Measurements from ENCODE around the gene SMC1B. TPM values are rescaled to one million over a fixed set of nuclear protein-coding genes. Genes with fewer than 3 reads are reported as not detected.
A peak's percentile ranks its signal among the peaks of the same experiment; 100 is the strongest.
"Not testable (repeated sequence)": the region's sequence is repeated elsewhere in the genome, so short reads cannot be mapped to it uniquely, and the experiment has no call there.

SMC1B gene
- polyA plus RNA-seq, 3 donors = not detected

DNA sequence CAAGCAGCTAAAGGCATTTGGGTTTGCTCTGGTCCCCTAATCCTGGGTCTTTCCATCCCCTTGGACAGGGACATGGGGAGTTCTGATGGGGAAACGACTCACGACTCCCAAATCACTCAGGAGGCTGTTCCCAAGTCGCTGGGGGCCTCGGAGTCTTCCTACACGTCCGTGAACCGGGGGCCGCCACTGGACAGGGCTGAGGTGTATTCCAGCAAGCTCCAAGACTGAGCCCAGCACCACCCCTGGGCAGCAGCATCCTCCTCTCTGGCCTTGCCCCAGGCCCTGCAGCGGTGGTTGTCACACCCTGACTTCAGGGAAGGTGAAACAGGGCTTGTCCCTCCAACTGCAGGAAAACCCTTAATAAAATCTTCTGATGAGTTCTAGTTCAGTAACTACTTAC lies 117.9 kb downstream of the SMC1B start:
- intact Hi-C loops (cut with micrococcal nuclease) = no loop called here
- Histone ChIP-seq H3K9ac (ENCODE audit: insufficient read depth, low read length, poor library complexity, severe bottlenecking) (no peak overlapping the region), H4K20me1 (ENCODE audit: insufficient read depth, low read length) (no peaks in the 10 kb centered on the region), H3K4me1 (ENCODE audit: control insufficient read depth in 1 of 2, insufficient read depth in 2 of 2, low read length in 2 of 2) (peaks cover 52 to 67% of the 10 kb centered on the region in 2 donors), H3K4me3 (replicated peaks in 1 of 3; ENCODE audit: low read depth in 2 of 3, low read length in 3 of 3) (no peak overlapping the region), H3K9me3 (replicated peaks in 1 of 2; ENCODE audit: control insufficient read depth in 1 of 2, insufficient read depth in 1 of 2, low read length in 2 of 2) (no peaks in the 10 kb centered on the region), H3K4me2 (replicated peaks; ENCODE audit: extremely low read depth, low read length, poor library complexity, severe bottlenecking) (no peak overlapping the region), H3K27ac (ENCODE audit: low read depth in 1 of 2, low read length in 2 of 2) (no peak overlapping the region), H3K79me2 (ENCODE audit: insufficient read depth, low read length) (no peaks in the 10 kb centered on the region), H3K36me3 (replicated peaks in 1 of 2; ENCODE audit: control insufficient read depth in 1 of 2, insufficient read depth in 2 of 2, low read length in 2 of 2) (no peaks in the 10 kb centered on the region), H3K27me3 (ENCODE audit: control insufficient read depth in 2 of 2, insufficient read depth in 2 of 2, low read length in 2 of 2) (no peaks in the 10 kb centered on the region), H2AFZ (ENCODE audit: insufficient read depth, low read depth, low read length, poor library complexity, severe bottlenecking) (no peak overlapping the region)
- Mint-ChIP-seq H3K4me3 (no peak overlapping the region), H3K9me3 (no peaks in the 10 kb centered on the region), H3K27ac (peak overlapping the region in 4 of 7 donors; percentile 26 to 84 (median 68)), H3K4me1 (peaks cover 33% of the 10 kb centered on the region), H3K36me3 (peaks cover 0 to 3% of the 10 kb centered on the region in 2 donors), H3K27me3 (ENCODE audit: low read depth in 3 of 3) (peaks cover 0 to 4% (median 3%) of the 10 kb centered on the region in 3 donors)
- no peak for DNase-seq
- TF ChIP-seq CTCF (IDR thresholded peaks at IDR 0.05) = no peak
- 96% methylated on average over 5 of the region's 9 CpGs for WGBS (ENCODE audit: insufficient coverage)

- WGBS (ENCODE audit: insufficient coverage) = 94% methylated on average over 5 of the region's 6 CpGs
Observed at GRCh38 chr22:45295004-45295403, 118.4 kb downstream of the SMC1B start.

More at GRCh38 chr22:45295004-45295403, 118.4 kb downstream of the SMC1B start:
- H3K27ac ChIP-seq (ENCODE audit: low read depth in 1 of 2, low read length in 2 of 2); DNase-seq; H3K27ac Mint-ChIP-seq; H3K4me2 ChIP-seq (replicated peaks; ENCODE audit: extremely low read depth, low read length, poor library complexity, severe bottlenecking); H3K9me3 Mint-ChIP-seq; H2AFZ ChIP-seq (ENCODE audit: insufficient read depth, low read depth, low read length, poor library complexity, severe bottlenecking); H4K20me1 ChIP-seq (ENCODE audit: insufficient read depth, low read length); H3K27me3 Mint-ChIP-seq (ENCODE audit: low read depth in 3 of 3); intact Hi-C loops (cut with micrococcal nuclease); H3K36me3 ChIP-seq (replicated peaks in 1 of 2; ENCODE audit: control insufficient read depth in 1 of 2, insufficient read depth in 2 of 2, low read length in 2 of 2); H3K4me3 Mint-ChIP-seq; H3K27me3 ChIP-seq (ENCODE audit: control insufficient read depth in 2 of 2, insufficient read depth in 2 of 2, low read length in 2 of 2); H3K79me2 ChIP-seq (ENCODE audit: insufficient read depth, low read length); H3K9ac ChIP-seq (ENCODE audit: insufficient read depth, low read length, poor library complexity, severe bottlenecking); H3K4me3 ChIP-seq (replicated peaks in 1 of 3; ENCODE audit: low read depth in 2 of 3, low read length in 3 of 3); H3K9me3 ChIP-seq (replicated peaks in 1 of 2; ENCODE audit: control insufficient read depth in 1 of 2, insufficient read depth in 1 of 2, low read length in 2 of 2); H3K36me3 Mint-ChIP-seq: not testable (repeated sequence)
- H3K4me1 Mint-ChIP-seq = peaks cover 33% of the 10 kb centered on the region
- peaks cover 57 to 69% of the 10 kb centered on the region in 2 donors for H3K4me1 ChIP-seq (ENCODE audit: control insufficient read depth in 1 of 2, insufficient read depth in 2 of 2, low read length in 2 of 2)

Other genes starting within 250 kb of the SMC1B start
- gene NUP50, start 249.7 kb downstream of the SMC1B start, polyA plus RNA-seq = 10 to 100 TPM; 23.4 to 28.4 (median 26.9) TPM
- gene KIAA0930, start 172.7 kb downstream of the SMC1B start, polyA plus RNA-seq = 10 to 100 TPM; 14.0 to 89.1 (median 15.6) TPM
- 10 to 100 TPM in 2 of 3 donors, 1 to 10 TPM in 1; 6.0 to 19.0 (median 14.0) TPM for gene UPK3A, start 128.7 kb downstream of the SMC1B start, polyA plus RNA-seq
- gene FAM118A, start 103.7 kb downstream of the SMC1B start, polyA plus RNA-seq = 100 to 1,000 TPM in 1 of 3 donors, 10 to 100 TPM in 2; 20.0 to 423 (median 27.9) TPM
- gene RIBC2, start 94 bp upstream of the SMC1B start, polyA plus RNA-seq = not detected
- gene FBLN1, start 89.3 kb upstream of the SMC1B start, polyA plus RNA-seq = under 1 TPM in 2 of 3 donors, not detected in 1; 0.03 to 0.17 TPM

All from CD14-positive monocyte (primary cell).